ENCODE measurements around the gene SPSB3.
"Not testable (repeated sequence)": the region's sequence is repeated elsewhere in the genome, so short reads cannot be mapped to it uniquely, and the experiment has no call there.

Gene SPSB3

DNA sequence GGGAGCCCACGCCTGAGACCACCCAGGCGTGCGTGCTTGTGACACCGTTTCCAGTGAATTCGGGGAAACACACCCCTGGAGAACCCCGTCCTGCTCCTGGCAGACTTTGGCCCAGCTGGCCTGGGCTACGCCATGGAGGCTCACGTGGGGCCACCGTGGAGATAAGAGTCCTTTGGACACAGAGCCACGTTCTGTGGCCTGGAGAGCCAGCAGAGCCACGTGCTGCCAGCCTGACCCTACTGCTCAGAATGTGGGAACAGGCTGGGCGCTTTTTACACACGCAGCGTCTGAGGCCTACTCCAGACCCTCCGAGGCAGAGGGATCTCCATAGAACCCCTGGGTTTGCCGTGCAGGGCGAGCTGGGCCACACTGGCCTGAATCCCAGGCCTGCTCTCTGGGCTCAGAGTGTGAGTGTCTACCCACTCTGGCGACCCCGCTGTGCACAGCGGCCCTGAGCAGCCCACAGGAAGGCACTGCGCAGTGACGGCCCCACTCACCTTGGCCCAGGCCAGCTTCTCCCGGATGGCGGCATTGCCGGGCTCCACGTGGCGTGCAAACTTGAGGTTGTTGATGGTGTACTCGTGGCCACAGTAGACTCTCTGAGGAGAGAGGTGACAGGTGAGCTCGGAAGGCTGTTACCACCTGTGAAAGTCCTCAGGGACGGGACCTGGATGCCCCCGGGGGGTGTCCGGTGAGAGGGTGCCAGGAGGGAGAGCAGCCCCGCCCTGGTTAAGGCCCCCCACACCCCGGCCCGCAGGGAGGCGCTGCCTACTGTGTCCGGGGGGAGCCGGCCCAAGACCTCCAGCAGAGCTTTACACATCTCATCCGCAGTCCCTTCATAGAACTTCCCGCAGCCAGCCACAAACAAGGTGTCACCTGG lies 34.3 kb upstream of the SPSB3 start:
- DNase-seq: no peak

DNA sequence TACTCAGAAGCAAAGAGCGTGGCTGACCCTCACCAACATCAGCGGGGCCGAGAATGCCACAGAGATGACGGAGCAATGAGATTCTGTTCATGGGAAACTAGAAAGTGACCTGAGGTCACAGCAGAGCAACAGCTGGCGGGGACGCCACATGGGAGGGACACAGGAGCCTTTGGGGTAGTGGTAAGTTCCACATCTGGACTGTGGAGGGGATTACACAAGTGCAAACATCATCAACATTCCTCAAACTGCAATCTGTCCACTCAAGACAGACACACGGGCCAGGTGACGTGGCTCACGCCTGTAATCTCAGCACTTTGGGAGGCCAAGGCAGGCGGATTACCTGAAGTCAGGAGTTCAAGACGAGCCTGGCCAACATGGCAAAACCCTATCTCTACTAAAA lies 33.1 kb upstream of the SPSB3 start:
- no peak for DNase-seq

DNA sequence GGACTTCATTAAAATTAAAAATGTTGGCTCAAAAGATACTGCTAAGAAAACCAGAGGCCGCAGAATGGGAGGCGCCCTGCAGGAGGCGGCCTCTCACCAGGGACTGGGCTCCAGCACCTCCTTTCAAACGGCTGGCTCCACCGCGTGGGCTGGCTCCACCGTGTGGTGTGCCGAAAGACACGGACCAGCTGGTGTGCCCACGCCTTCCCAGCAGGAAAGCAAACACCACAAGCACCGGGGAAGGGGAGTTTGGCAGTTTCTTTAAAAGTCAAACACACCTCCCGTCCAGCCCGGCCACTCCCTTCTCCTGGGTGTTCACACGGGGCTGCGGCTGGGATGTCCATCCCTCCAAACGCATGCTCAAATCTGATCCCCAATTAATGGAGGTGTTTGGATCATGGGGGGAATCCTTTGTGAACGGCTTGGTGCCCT lies 30.4 kb upstream of the SPSB3 start:
- DNase-seq: no peak

DNA sequence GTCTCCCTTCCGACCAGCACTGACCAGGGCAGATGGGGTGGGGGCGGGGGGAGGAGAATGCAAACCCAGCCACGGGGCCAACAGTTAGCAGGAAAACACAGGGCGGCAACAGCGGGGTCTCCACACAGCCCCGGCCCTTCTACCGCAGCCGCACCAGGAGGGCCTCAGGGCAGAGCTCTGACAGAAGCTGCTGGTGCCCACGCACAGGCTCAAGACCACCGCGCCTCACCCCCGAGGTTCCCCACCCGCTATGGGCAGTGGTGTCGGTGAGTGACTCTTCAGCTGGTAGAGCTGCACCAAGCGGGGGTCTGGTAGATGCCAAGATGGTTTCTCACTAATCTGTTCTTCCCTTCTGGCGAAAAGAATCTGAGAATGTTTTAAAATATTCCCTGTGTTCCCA lies 28.2 kb upstream of the SPSB3 start:
- no peak for DNase-seq

DNA sequence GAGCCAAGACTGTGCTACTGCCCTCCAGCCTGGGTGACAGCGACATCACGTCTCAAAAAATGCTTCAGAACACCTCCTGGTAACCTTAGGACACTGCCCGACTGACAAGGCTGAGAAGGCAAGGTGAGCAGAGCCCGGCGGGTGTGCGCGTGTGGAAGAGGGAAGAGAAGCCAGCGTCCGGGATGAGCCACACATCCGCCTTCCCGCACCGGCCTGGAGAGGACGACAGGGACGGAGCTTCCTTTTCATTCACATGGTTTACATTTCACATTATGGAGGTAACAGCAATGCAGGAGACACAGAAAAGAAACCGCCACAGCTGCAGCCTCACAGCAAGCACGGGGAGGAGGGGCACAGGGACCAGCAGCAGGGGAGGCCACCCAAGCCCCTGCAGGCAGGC lies 27.7 kb upstream of the SPSB3 start:
- no peak for DNase-seq

DNA sequence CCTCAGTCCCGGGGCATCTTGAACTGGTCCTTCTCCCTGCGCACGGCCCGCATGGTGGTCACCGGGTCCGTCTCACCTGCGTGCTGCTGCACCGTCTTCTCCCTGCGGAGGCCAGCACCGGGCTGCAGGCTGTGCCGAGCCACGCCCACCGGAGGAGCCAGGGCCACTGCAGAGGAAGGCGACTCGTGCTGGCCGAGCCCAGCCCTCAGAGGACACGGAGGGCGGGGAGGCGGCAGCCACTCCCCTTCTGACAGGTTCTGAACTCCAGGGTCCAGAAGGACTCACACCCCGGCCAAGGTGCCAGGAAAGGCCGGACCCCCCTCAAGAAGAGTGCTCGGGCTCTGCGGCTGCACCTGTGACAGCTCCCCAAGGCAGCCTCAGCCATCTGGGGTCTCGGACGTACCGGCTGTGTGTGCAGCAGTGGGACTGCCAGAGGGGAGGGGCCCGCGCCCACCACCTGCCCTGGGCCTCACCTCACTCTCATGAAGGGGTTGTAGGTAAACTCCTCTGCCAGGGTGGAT lies 27.0 kb upstream of the SPSB3 start:
- DNase-seq: no peak

DNA sequence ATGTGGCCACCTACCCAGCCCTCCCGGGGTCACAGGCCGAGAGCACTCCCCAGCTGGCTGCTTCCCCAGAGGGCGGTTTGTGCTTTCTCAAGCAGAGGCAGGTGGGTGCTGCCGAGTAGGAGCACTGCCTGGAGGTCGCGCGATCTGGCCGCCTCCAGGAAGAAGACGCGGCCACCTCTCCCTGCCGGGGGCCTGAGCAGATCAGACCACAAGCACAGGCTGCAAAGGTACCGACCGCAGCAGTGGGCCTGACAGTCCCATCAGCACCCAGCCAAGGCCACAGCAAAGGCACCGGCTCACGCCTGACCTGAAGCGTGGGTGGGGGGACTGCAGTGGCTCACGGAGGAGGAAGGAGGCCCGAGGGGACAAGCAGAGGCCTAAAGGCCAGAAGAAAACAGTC lies 26.3 kb upstream of the SPSB3 start:
- no peak for DNase-seq

DNA sequence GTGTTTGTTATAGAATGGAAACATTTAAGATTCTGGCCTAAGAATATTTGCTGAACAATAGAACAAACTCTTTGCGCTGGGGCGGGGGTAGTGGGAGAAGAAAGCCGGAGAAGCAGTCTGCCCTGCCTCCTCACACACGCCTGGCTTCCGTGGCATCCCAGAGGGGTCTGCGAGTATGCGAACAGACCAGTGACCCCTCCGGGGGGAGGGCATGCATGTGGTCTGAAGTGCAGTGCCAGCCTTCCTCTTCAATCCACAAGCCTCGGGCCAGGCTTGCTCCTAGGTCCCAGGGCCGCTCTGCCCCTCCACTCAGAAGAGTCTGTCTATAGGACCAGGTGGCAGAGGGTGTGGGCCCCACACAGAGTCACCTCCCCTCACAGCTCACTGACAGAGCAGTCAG lies 25.3 kb upstream of the SPSB3 start:
- DNase-seq: no peak

DNA sequence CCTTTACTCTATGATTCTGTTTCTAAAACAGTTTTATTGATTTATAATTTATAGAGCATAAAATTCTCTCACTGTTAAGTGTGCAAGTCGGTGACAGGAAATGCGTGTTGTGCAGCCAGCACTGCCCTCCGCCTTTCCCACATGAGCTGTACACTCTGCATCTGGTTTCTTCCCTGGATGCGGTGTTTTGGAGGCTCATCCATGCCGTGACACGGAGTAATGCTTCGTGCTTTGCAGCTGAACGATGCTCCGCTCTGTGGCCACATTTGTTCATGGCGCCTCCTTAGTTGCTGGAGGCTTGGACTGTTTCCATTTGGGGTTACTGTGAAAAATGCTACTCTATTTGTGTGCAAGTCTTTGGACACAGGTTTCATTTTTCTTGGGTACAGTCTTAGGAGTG lies 18.3 kb upstream of the SPSB3 start:
- DNase-seq: no peak

DNA sequence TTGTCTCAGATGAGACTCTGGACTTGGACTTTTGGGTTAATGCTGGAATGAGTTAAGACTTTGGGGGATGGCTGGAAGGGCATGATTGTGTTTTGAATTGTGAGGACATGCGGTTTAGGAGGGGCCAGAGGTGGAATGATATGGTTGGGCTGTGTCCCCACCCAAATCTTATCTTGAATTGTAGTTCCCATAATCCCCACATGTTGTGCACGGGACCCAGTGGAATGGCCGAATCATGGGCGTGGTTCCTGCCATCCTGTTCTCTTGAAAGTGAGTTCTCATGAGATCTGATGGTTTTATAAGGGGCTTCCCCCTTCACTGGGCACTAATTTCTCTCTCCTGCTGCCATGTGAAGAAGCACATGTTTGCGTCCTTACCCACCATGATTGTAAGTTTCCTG lies 16.9 kb upstream of the SPSB3 start:
- not testable (repeated sequence) for DNase-seq

DNA sequence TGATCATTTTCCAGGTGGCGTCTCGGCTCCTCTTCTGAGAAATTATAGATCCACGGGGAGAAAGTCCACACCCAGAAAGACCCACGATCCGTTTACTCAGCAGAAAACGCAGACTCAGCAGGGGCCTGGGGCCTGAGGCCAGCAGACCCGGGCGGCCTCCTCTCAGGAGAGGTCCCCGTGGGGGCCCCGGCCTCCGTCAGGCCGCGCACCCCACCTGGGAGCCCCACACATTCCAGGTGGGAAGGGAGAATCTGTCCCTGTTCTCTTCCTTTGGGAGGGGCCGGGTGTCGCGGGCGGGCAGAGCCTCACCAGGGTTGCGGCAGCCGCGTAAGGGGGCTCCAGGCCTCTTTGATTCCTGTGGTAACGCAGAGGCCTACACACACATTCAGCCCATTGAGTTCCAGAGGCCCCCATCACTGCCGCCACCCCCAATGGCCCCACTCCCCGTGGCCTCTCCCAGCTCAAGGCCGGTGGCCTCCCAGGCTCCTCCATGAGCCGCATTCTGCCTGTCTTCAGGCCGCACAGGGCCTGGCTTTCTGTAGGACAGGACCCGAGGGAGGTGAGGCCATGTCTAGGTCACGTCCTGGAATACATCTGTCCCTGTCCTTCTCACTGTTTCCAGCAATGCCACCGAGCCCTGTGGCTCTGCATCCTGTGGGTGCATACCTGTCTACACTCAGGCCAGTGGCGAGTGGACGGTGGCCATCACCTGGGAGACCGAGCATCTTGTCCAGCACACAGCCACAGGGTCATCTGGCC lies 12.7 kb upstream of the SPSB3 start:
- DNase-seq: no peak

DNA sequence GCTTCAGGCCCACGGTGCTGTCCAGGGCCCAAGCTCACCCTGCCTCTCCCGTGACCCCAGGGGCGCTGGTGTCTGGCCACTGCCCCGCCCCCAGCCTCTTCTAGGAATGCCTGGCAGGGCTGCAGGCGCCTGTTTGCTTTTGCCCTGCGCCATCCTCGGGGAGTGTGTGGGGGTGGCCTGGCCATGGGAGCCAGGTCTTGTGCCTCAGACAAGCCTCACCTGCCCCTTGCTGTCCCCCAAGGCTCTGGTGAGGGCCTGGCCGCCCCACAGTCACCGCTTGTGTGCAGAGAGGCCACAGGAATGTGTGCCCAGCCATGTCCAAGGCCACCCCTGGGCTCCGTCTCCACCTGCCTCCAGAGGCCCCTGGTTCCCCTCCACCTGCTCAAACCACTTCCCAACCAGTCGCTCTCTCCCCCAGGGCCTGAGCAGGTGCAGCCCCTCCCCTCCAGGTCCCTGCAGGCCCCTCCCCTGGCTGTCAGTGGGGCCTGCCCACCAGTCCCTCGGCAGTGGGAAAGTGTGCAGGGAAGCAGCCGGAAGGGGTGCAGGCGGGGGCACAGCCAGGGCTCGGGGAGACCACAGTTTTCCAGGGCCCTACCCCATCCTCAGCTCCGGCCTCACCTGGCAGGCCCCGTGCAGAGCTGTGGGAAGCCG lies 12.0 kb upstream of the SPSB3 start:
- no peak for DNase-seq

DNA sequence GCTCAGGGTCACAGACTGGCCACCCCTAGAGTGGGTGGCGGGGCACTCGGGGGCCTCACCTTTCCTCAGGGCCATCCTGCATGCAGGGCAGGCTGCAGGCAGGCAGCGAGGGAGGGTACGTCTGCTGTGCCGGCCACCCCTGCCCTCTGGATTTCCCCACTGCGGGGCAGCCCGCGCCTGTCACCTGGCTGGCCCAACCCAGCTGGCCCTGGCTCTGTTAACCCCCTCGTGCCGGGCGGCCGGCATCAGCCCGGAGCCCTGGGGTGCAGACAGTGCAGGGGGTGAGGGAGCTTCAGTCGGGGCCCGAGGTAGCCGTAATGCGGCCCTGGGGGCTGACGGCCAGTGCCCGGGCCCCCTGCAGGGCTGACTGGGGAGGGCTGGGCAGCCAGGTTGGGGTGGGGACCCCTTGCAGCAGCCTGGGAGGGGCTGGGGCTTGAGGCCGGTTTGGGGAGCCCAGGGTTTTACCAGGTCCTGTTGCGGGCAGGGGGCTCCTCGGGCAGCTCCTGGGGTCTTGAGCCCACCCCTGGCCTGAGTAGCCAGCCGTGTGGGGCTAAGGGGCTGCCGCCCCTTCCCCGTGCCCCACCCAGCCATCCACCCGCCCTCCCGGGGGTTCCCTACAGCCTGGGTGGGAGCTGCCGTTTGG lies 11.3 kb upstream of the SPSB3 start, which contains the start of gene IGFALS:
Gene IGFALS, minus strand, starts transcription at position 128 of the 643 bp plus-strand sequence. Its CDS starts 53 bp downstream, at position 75.
- DNase-seq: no peak

DNA sequence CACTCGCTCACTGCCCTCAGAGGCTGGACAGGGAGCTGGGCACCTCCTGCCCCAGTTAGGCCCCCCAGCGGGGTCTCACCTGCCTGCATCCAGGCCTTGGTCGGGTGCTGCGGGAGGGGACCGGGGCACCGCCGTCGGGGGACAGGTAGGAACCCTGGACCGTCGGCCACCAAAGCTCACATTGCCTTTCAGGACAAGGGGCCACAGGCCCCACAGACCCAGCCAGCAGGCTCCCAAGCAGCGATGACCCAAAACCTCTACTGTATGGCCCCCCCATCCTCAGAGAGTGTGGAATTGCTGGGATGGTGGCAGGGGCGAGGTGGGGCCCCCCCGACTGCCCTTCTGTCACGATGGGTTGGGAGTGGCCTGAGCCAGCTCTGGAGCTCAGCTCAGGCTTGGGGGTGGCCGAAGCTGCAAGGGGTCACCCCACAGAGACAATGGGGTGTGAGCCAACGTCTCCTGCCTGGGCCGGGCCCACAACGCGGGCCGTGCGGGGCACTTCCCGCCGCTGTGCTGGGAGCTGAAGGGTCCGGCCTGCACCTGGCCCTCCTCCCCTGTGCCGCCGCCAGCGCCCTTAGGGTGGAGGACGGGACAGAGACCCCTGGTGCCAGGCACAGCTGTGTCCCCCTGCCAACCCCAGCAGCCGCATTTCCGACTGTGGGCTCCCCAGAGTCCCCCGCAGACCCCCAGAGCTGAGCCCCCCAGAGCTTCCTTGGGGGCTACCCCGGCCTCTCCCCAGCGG lies 10.6 kb upstream of the SPSB3 start:
- DNase-seq: no peak

DNA sequence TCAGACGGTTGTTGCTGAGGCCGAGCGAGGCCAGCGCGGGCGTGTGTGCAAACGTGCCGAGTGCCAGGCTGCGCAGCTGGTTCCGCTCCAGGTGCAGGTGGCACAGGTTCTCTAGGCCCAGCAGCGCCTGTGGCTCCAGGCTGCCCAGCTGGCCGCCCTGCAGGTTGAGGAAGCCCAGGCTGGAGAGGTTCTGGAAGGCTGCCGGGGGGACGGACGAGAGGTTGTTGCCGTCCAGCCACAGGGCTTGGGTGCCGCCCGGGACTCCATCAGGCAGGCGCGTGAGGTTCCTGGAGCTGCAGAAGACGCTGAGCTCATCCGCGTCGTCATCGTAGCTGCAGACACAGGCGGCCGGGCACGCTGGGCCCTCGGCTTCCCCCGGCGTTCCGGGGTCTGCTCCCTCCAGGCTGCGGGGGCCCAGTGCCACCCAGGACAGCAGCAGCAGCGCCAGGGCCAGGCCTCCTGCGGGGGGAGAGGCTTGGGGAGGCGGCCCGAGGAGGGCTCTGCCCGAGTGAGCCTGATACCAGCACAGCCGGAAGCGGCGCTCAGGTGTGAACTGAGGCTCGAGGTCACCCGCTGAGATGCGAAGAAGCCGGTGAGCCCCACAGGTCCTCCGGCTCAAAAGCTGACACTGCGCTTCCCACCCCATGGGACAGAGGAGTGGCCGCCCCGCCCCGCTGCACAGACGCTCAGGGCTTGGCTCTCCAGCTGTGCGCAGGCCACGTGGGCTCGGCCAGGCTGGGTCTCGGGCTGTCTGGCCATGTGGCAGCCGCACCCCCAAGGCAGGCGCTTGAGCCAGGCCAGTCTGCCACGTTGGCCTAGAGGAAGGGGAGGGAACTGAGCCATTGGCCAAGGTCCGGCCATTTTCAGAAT lies 9.8 kb upstream of the SPSB3 start:
- no peak for DNase-seq

DNA sequence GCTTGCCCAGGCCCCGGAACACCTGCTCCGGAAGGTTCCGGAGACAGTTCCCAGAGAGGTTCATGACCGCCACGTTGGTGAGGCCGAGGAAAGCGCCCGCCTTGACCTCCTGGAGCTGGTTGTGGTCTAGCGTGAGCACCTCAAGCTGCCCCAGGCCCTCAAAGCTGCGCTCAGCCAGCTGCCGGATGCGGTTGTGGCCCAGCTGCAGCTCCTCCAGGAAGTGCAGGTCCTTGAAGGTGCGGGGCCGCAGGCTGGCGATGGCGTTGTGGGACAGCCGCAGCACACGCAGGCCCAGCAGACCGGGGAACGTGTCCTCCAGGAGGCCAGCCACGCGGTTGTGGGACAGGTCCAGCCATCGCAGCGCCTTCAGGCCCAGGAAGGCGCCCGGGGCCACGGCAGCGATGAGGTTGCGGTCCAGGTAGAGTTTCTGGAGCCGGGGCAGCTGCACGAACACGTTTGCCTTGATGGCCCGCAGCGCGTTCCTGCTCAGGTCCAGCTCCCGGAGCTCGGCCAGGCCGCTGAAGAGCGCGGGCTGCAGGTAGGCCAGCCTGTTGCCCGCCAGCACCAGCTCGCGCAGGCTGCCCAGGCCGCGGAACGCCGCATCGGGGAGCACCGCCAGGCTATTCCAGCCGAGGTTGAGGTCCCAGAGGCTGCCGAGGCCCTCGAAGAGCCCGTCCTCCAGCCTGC lies 9.0 kb upstream of the SPSB3 start:
- DNase-seq: no peak

DNA sequence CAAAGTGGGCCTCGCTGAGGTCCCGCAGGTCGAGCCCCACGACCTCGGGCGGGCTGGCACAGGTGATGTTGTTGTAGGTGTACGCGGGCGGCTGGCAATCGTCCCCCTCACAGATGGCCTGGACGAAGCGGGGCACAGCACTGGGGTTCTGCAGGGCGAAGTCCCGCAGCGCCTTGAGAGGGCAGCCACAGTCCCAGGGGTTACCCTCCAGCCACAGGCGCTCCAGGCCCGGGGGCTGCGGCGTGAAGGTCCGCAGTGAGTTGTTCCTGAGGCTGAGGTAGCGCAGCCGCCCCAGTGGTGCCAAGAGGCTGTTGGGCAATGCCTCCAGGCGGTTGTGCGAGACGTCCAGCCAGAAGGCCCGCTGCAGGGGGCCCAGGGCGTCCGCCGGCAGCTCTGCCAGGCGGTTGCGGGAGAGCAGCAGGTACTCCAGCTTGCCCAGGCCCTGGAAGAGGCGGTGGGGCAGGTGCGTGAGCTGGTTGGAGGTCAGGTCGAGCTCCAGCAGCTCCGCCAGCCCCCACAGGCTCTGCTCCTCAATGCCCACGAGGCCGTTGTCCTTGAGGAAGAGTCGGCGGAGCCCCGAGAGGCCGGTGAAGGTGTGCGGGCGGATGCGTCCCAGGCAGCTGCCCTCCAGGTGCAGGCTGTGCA lies 8.4 kb upstream of the SPSB3 start:
- DNase-seq: no peak

DNA sequence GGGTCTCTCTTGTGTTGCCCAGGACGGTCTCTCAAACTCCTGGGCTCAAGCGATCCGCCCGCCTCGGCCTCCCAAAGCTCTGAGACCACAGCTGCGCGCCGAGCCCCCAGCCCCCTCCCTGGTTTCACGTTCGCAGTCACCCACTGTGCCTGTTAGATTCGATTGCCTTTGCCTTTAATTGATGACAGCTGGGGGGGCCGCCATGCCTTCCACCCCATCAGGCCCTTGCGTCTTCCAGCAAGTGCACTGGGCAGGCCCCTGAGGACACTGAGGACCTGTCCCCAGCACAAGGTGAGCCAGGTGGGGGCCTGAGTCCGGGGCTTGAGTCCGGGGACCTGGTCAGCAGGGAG lies 7.9 kb upstream of the SPSB3 start:
- DNase-seq: no peak

DNA sequence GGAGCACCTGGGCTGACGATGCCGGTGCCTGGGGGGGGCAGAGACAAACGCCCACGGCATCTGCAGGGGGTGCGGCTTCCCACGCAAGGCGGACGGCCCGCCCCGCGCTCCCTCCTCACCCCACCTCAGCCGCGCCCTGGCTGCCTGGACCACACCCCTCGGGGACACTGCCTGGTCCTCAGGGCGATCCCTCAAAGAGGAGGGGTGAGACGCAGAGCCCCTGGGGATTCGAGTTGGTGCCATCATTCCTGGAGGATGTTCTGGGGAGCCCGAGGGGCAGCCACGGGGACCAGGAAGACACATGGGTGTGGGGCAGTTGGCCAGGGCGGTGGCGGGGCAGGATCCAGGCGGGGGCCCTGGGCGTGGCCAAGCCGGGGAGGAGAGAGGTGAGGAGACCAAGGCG lies 7.3 kb upstream of the SPSB3 start:
- no peak for DNase-seq

DNA sequence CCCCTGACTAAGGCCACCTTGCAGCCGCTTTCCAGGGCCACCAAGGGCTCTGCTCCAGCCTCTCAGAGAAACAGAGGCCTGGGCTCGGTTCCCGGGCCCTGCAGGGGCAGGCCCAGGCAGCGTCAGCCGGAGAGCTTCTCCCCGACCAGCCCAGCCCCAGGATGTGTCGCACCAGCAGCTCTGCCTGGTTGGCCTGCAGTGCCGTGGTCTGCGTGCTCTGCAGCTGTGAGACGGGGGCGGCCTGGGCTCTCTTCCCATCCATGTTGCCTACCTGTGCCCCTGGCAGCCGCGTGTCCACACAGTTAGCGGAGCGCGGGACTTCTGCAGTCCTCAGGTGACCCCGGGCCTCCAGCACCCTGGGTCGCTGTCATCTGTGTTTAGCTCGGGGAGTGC lies 6.3 kb upstream of the SPSB3 start:
- DNase-seq: no peak
